Measurements from ENCODE around the gene SLCO3A1.

The SLCO3A1 gene

GRCh38 chr15:92009162-92009561 is 155.7 kb downstream of the SLCO3A1 start (continued):
- TF ChIP-seq, protein P1, sequence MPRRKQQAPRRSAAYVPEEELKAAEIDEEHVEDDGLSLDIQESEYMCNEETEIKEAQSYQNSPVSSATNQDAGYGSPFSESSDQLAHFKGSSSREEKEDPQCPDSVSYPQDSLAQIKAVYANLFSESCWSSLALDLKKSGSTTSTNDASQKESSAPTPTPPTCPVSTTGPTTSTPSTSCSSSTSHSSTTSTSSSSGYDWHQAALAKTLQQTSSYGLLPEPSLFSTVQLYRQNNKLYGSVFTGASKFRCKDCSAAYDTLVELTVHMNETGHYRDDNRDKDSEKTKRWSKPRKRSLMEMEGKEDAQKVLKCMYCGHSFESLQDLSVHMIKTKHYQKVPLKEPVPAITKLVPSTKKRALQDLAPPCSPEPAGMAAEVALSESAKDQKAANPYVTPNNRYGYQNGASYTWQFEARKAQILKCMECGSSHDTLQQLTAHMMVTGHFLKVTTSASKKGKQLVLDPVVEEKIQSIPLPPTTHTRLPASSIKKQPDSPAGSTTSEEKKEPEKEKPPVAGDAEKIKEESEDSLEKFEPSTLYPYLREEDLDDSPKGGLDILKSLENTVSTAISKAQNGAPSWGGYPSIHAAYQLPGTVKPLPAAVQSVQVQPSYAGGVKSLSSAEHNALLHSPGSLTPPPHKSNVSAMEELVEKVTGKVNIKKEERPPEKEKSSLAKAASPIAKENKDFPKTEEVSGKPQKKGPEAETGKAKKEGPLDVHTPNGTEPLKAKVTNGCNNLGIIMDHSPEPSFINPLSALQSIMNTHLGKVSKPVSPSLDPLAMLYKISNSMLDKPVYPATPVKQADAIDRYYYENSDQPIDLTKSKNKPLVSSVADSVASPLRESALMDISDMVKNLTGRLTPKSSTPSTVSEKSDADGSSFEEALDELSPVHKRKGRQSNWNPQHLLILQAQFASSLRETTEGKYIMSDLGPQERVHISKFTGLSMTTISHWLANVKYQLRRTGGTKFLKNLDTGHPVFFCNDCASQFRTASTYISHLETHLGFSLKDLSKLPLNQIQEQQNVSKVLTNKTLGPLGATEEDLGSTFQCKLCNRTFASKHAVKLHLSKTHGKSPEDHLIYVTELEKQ (tag by site-specific recombination; IDR thresholded peaks at IDR 0.05; ENCODE audit: borderline replicate concordance), result no peak
- no peak for TF ChIP-seq ZNF645 (tag by site-specific recombination; IDR thresholded peaks at IDR 0.05)
- no peak for TF ChIP-seq ZNF280C (tag by site-specific recombination; IDR thresholded peaks at IDR 0.05)
- TF ChIP-seq GFI1B (tag by site-specific recombination; IDR thresholded peaks at IDR 0.05), result no peak
- TF ChIP-seq ZNF701 (tag by site-specific recombination; IDR thresholded peaks at IDR 0.05), result no peak

DNA sequence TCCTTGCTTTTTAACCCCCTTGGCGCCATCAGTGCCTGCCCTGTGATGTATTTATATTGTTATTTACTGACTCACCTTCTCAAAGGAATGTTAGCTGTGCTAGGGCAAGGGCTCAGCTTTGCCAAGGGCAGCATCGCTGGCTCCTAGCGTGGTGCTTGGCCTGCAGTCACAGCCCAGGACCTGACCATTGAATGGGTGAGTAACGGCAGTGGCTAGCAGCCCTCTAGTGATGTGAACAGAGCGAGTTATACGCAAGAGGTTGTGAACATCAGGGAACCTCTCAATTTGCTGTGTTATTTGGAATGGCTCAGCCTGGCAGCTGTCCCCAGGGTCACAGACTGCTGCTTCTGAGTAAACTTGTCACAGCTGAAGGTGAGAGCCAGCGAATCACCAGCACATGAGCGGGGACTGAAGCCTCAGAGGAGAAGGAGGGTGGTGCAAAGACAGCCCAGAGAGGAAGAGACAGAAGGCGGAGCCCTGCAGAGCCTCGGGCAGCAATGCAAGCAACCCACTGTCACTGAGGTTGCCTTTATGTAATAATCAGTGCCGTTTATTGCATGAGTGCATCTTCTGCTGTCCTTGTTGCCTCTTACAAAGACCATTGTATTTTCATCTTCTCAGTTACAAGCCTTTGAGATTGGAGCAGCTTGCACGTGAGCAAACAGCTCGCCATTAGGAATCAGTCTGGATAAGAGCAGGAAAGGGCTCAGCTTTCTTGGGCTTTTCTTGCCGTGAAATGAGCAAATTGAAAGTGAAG is 158.3 kb downstream of the SLCO3A1 start:
- H3K27ac ChIP-seq (ENCODE audit: extremely low read depth, low read depth, low read length), result no peak overlapping the region
- TF ChIP-seq ZNF768 (tag by site-specific recombination; IDR thresholded peaks at IDR 0.05) (no peak), ZNF10 (tag by site-specific recombination; IDR thresholded peaks at IDR 0.05) (no peak), ZNF174 (tag by site-specific recombination; IDR thresholded peaks at IDR 0.05) (no peak), ZNF548 (tag by site-specific recombination; IDR thresholded peaks at IDR 0.05) (no peak), ZNF837 (tag by site-specific recombination; IDR thresholded peaks at IDR 0.05) (no peak), ZNF621 (tag by site-specific recombination; IDR thresholded peaks at IDR 0.05) (no peak), ZNF121 (tag by site-specific recombination; IDR thresholded peaks at IDR 0.05) (no peak), ZNF544 (tag by site-specific recombination; IDR thresholded peaks at IDR 0.05) (no peak), ZNF785 (tag by site-specific recombination; IDR thresholded peaks at IDR 0.05) (no peak), ZNF514 (tag by site-specific recombination; IDR thresholded peaks at IDR 0.05) (no peak), ZNF223 (tag by site-specific recombination; IDR thresholded peaks at IDR 0.05) (no peak), ZNF747 (tag by site-specific recombination; IDR thresholded peaks at IDR 0.05) (no peak), ZNF202 (tag by site-specific recombination; IDR thresholded peaks at IDR 0.05; ENCODE audit: borderline replicate concordance) (no peak), ZNF354C (tag by site-specific recombination; IDR thresholded peaks at IDR 0.05; ENCODE audit: borderline replicate concordance, low read depth) (no peak)
- TF ChIP-seq, protein P2, sequence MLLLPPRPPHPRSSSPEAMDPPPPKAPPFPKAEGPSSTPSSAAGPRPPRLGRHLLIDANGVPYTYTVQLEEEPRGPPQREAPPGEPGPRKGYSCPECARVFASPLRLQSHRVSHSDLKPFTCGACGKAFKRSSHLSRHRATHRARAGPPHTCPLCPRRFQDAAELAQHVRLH (tag by site-specific recombination; IDR thresholded peaks at IDR 0.05), result no peak
- no peaks in the 10 kb centered on the region for H3K4me1 ChIP-seq (ENCODE audit: control insufficient read depth, insufficient read depth, low read length)
- ChIA-PET POLR2A (no interaction called here), CTCF (interaction anchor here (0.6 kb wide), 2 partner anchors 216 to 636 kb away, joined by 3 to 5 read pairs; no protein-coding TSS in a partner anchor)
- H3K9me3 ChIP-seq (ENCODE audit: control insufficient read depth, insufficient read depth, low read depth, low read length), result no peaks in the 10 kb centered on the region
- no peaks in the 10 kb centered on the region for H3K36me3 ChIP-seq (ENCODE audit: control insufficient read depth in 2 of 2, insufficient read depth in 1 of 2, low read length in 2 of 2)
- H3K4me3 ChIP-seq (ENCODE audit: low read depth, low read length), result no peak overlapping the region
